Small intestine (tissue), 7 donors: ENCODE measurements around the gene BCAP31. TPM values are rescaled to one million over a fixed set of nuclear protein-coding genes. Genes with fewer than 3 reads are reported as not detected.
"Not testable (repeated sequence)": the region's sequence is repeated elsewhere in the genome, so short reads cannot be mapped to it uniquely, and the experiment has no call there.

Experiments used
- DNase-seq, 2 donors: peaks; one replicate each; pipeline versions ENCODE4 v3.0.0 to v3.0.0-alpha.2; 2013
- FAIRE-seq: peaks from 2 replicates; lab custom pipeline; 2012; peaks lifted over from hg19 to GRCh38; lab: Jason Lieb, UNC
- H3K27ac ChIP-seq, 3 donors: one replicate each; pipeline ENCODE4 v1.5.1; 2013; ENCODE audit warnings: low read length in 2 of 3, mild to moderate bottlenecking in 2 of 3, control low read depth in 1 of 3, inconsistent platforms in 1 of 3, low read depth in 1 of 3, moderate library complexity in 1 of 3
- H3K27me3 ChIP-seq, 3 donors: one replicate each; pipeline ENCODE4 v1.6.1; 2013; ENCODE audit warnings: low read length in 3 of 3, inconsistent platforms in 1 of 3; ENCODE audit not compliant: control insufficient read depth in 3 of 3, insufficient read depth in 3 of 3
- H3K36me3 ChIP-seq, 3 donors: one replicate each; pipeline ENCODE4 v1.6.1; 2013; ENCODE audit warnings: low read length in 3 of 3, inconsistent platforms in 1 of 3, low read depth in 1 of 3, mild to moderate bottlenecking in 1 of 3, moderate library complexity in 1 of 3; ENCODE audit not compliant: control insufficient read depth in 3 of 3, insufficient read depth in 2 of 3
- H3K4me1 ChIP-seq, 3 donors: one replicate each; pipeline ENCODE4 v1.6.1; 2013; ENCODE audit warnings: low read length in 2 of 3, inconsistent platforms in 1 of 3, low read depth in 1 of 3, mild to moderate bottlenecking in 1 of 3, moderate library complexity in 1 of 3; ENCODE audit not compliant: control insufficient read depth in 3 of 3, insufficient read depth in 2 of 3
- H3K4me3 ChIP-seq, 3 donors: one replicate each; pipeline ENCODE4 v1.5.1; 2013; ENCODE audit warnings: low read length in 3 of 3, control low read depth in 1 of 3, inconsistent platforms in 1 of 3, low read depth in 1 of 3, mild to moderate bottlenecking in 1 of 3, moderate library complexity in 1 of 3
- H3K9me3 ChIP-seq, 2 donors: one replicate each; pipeline ENCODE4 v1.6.1; 2013; ENCODE audit warnings: low read depth in 1 of 2, low read length in 1 of 2; ENCODE audit not compliant: control insufficient read depth in 2 of 2, insufficient read depth in 1 of 2
- WGBS, 3 donors: extraction: QIAGEN DNeasy Blood & Tissue Kit; methylation state at CpG; one replicate each; pipeline ENCODE4 v1.1.7; 2013; 5-methylcytosine and 5-hydroxymethylcytosine counted together
- polyA plus RNA-seq, 4 donors: library from polyadenylated mRNA; stranded (reverse) in 3 of 4; unstranded in 1 of 4; fragments of 200-250 nt in 3 of 4; fragments of 120-200 nt in 1 of 4; gene quantifications; one replicate each; pipeline versions ENCODE4 v1.2.1 to v1.2.3, GENCODE V29; 2013
- donor health status: healthy with polysubstance abuse.
- donor health status: control.
- donor health status: control.
- donor health status: Bipolar disorder and iron deficiency.
- donor health status: healthy.

The BCAP31 gene
- polyA plus RNA-seq, 4 donors = 68.4 to 243 (median 152) TPM

GRCh38 chrX:153719238-153719637, 4.9 kb downstream of the BCAP31 start:
- H3K27ac ChIP-seq = no peak overlapping the region
- H3K4me1 ChIP-seq = peaks cover 0 to 12% (median 0%) of the 10 kb centered on the region in 3 donors
- peaks cover 0 to 60% (median 3%) of the 10 kb centered on the region in 3 donors for H3K36me3 ChIP-seq

GRCh38 chrX:153717445-153717844, 6.7 kb downstream of the BCAP31 start:
- H3K9me3 ChIP-seq = no peaks in the 10 kb centered on the region
- no peaks in the 10 kb centered on the region for H3K27me3 ChIP-seq
- H3K4me3 ChIP-seq = no peak overlapping the region
- DNase-seq (no peak), FAIRE-seq (no peak)
- peaks cover 0 to 64% (median 3%) of the 10 kb centered on the region in 3 donors for H3K36me3 ChIP-seq
- H3K27ac ChIP-seq = no peak overlapping the region
- WGBS, 3 donors = 89 to 93% (median 92%) methylated on average over 9 of the region's 9 CpGs
- peaks cover 0 to 5% (median 0%) of the 10 kb centered on the region in 3 donors for H3K4me1 ChIP-seq

More at GRCh38 chrX:153719238-153719637, 4.9 kb downstream of the BCAP31 start:
- Histone ChIP-seq H3K9me3 (no peaks in the 10 kb centered on the region), H3K27me3 (no peaks in the 10 kb centered on the region), H3K4me3 (no peak overlapping the region)
- DNase-seq (no peak), FAIRE-seq (no peak)
- WGBS, 3 donors = 41 to 84% (median 61%) methylated on average over 2 of the region's 2 CpGs

GRCh38 chrX:153714256-153714655, 9.9 kb downstream of the BCAP31 start:
- Histone ChIP-seq H3K27ac (no peak overlapping the region), H3K27me3 (no peaks in the 10 kb centered on the region), H3K4me3 (no peak overlapping the region), H3K36me3 (peaks cover 0 to 73% (median 3%) of the 10 kb centered on the region in 3 donors), H3K9me3 (no peaks in the 10 kb centered on the region), H3K4me1 (peaks cover 0 to under 1% (median 0%) of the 10 kb centered on the region in 3 donors)
- 81 to 89% (median 86%) methylated on average over 3 of the region's 3 CpGs for WGBS, 3 donors
- FAIRE-seq = no peak
- no peak for DNase-seq

GRCh38 chrX:153709726-153710674, 14.2 kb downstream of the BCAP31 start:
- FAIRE-seq (no peak), DNase-seq (no peak)
- Histone ChIP-seq H3K27ac (no peak overlapping the region), H3K9me3 (no peaks in the 10 kb centered on the region), H3K36me3 (peaks cover 0 to 79% (median 3%) of the 10 kb centered on the region in 3 donors), H3K27me3 (no peaks in the 10 kb centered on the region), H3K4me1 (peaks cover 0 to 10% (median 0%) of the 10 kb centered on the region in 3 donors), H3K4me3 (no peak overlapping the region)
- 78 to 88% (median 87%) methylated on average over 19 to 27 of the region's 27 CpGs for WGBS, 3 donors

GRCh38 chrX:153708415-153708814, 15.8 kb downstream of the BCAP31 start:
- DNase-seq (peak; percentile 86 to 90), FAIRE-seq (no peak)
- no peak overlapping the region for H3K4me3 ChIP-seq
- peaks cover 0 to 85% (median 6%) of the 10 kb centered on the region in 3 donors for H3K36me3 ChIP-seq
- H3K9me3 ChIP-seq = no peaks in the 10 kb centered on the region
- no peaks in the 10 kb centered on the region for H3K27me3 ChIP-seq
- 12 to 30% (median 24%) methylated on average over 12 to 13 of the region's 13 CpGs for WGBS, 3 donors
- H3K4me1 ChIP-seq = peaks cover 0 to 13% (median 0%) of the 10 kb centered on the region in 3 donors
- peak overlapping the region; percentile 42 to 85 (median 79) for H3K27ac ChIP-seq

- Histone ChIP-seq H3K4me3 (no peak overlapping the region), H3K27me3 (no peaks in the 10 kb centered on the region), H3K27ac (no peak overlapping the region), H3K36me3 (peaks cover 0 to 88% (median 6%) of the 10 kb centered on the region in 3 donors), H3K9me3 (no peaks in the 10 kb centered on the region), H3K4me1 (peaks cover 0 to 21% (median 0%) of the 10 kb centered on the region in 3 donors)
- no peak for FAIRE-seq
- DNase-seq = no peak
- WGBS, 3 donors = 92 to 97% (median 96%) methylated on average over 3 to 6 of the region's 6 CpGs
Observed at GRCh38 chrX:153707406-153707805, 16.8 kb downstream of the BCAP31 start.

GRCh38 chrX:153706799-153707198, 17.4 kb downstream of the BCAP31 start:
- FAIRE-seq (no peak), DNase-seq (no peak)
- 86 to 93% (median 91%) methylated on average over 9 of the region's 9 CpGs for WGBS, 3 donors
- H3K27ac ChIP-seq = no peak overlapping the region
- no peaks in the 10 kb centered on the region for H3K27me3 ChIP-seq
- H3K4me3 ChIP-seq = no peak overlapping the region
- H3K36me3 ChIP-seq = peaks cover 0 to 91% (median 6%) of the 10 kb centered on the region in 3 donors
- H3K4me1 ChIP-seq = peaks cover 0 to 21% (median 0%) of the 10 kb centered on the region in 3 donors
- no peaks in the 10 kb centered on the region for H3K9me3 ChIP-seq

- not testable (repeated sequence) for FAIRE-seq, H3K4me3 ChIP-seq, DNase-seq, H3K27ac ChIP-seq, H3K9me3 ChIP-seq, H3K27me3 ChIP-seq
- WGBS, 3 donors = 84 to 92% (median 90%) methylated on average over 12 to 18 of the region's 18 CpGs
- Histone ChIP-seq H3K36me3 (peaks cover 0 to 93% (median 6%) of the 10 kb centered on the region in 3 donors), H3K4me1 (peaks cover 0 to 29% (median 0%) of the 10 kb centered on the region in 3 donors)
Observed at GRCh38 chrX:153705403-153706060, 18.7 kb downstream of the BCAP31 start.
